Tibial nerve (tissue), 4 donors: Measurements from ENCODE around the gene KRTAP10-3.

ENCODE experiments used
- EP300 ChIP-seq, 2 donors: sonication (generic); formaldehyde crosslinking; IDR thresholded peaks; one replicate each; pipeline ENCODE4 v1.6.1; 2017; ENCODE audit warnings: antibody characterized with exemption in 2 of 2, mild to moderate bottlenecking in 1 of 2
- POLR2A ChIP-seq, 2 donors: fragments of 450-650 bp; IDR thresholded peaks; one replicate each; pipeline ENCODE4 v1.6.1; 2017; ENCODE audit warnings: antibody characterized with exemption in 2 of 2, mild to moderate bottlenecking in 2 of 2, moderate library complexity in 2 of 2
- TF ChIP-seq, protein P1 (sequence below), 5 experiments: fragments of 200-600 bp in 3 of 5; fragments of 450-650 bp in 2 of 5; sonication (generic) in 3 of 5; IDR thresholded peaks; one replicate each; pipeline ENCODE4 v1.5.1; 2016 to 2019; ENCODE audit warnings: antibody characterized with exemption in 5 of 5, mild to moderate bottlenecking in 3 of 5, moderate library complexity in 2 of 5

- TF ChIP-seq, protein P1, sequence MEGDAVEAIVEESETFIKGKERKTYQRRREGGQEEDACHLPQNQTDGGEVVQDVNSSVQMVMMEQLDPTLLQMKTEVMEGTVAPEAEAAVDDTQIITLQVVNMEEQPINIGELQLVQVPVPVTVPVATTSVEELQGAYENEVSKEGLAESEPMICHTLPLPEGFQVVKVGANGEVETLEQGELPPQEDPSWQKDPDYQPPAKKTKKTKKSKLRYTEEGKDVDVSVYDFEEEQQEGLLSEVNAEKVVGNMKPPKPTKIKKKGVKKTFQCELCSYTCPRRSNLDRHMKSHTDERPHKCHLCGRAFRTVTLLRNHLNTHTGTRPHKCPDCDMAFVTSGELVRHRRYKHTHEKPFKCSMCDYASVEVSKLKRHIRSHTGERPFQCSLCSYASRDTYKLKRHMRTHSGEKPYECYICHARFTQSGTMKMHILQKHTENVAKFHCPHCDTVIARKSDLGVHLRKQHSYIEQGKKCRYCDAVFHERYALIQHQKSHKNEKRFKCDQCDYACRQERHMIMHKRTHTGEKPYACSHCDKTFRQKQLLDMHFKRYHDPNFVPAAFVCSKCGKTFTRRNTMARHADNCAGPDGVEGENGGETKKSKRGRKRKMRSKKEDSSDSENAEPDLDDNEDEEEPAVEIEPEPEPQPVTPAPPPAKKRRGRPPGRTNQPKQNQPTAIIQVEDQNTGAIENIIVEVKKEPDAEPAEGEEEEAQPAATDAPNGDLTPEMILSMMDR (IDR thresholded peaks at IDR 0.05): no peak
- TF ChIP-seq POLR2A (IDR thresholded peaks at IDR 0.05) (no peak), EP300 (IDR thresholded peaks at IDR 0.05) (no peak)
Measured at GRCh38 chr21:44514218-44514520, 44.4 kb downstream of the KRTAP10-3 start.
